ENCODE data around the gene AGBL1.

AGBL1 gene

DNA sequence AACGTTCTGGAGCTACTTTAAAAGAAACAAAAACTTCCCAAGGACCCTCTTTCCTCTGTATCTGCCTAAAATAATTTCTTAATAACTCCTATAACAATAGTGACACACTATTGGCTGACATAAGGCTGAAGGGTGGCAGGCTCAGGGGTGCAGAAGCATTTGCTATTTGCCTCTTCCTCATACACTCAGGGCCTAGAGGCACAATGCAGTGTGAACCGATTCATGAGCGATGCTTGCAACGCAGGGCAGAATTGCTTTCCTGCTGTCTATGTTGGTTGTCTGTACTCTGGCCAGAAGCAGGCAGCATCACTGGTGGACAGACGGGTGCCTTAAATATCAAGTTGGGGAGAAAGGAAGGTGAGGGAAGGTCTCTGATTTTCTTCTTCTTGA is 157.4 kb downstream of the AGBL1 start:
- DNase-seq (ENCODE audit: low spot score) = no peak

DNA sequence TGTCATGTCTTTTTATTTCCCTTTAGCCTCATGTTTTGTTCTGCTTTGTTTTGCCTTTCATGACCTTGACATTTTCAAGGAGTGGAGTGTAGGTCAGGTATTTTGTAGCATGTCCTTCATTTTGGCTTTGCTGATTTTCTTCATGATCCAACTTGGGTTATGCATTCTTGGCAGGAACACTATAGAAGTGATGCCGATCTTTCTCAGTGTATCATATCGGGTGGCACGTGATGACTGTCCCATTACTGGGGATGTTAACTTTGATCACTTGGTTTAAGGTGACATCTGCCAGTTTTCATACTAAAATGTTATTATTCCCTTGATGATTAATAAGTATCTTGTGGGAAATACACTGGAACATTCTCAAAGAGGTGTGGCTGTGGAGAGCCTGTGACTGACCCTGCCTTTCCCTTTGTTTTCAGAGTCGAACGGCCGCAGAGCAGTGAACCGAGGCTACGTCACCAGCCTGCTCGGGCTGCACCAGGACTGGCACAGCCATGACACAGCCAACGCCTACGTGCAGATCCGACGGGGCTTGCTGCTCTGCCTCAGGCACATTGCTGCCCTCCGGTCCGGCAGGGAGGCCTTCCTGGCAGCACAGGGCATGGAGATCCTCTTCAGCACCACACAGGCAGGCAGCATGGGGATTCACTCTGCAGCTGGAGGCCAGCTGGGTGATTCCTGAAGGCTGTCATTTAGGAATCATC is 167.7 kb downstream of the AGBL1 start:
- peak; percentile 18 for DNase-seq (ENCODE audit: low spot score)

GRCh38 chr15:86255247-86255646 is 175.6 kb downstream of the AGBL1 start:
- no peak for DNase-seq (ENCODE audit: low spot score)

- DNase-seq (ENCODE audit: low spot score) = no peak
Observed at GRCh38 chr15:86256628-86257027, 177.0 kb downstream of the AGBL1 start.

DNA sequence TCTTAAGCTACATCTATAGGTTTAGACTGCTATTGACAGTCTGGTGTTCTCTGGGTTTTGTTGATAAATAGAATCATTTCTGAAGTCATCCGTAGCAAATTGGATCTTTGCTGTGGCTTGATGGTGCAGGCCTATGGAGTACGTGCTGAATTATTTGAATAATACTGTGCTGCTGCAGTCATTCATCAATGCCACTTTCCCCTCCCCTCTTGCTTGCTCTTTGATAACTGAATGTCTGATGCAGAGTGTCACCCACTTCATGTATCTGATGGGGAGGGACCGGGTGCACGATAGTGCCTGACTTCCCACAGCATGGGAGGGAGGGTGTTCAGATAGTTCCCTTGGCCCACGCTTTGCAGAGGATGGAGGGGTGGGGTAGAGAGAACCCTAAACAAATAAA is 179.9 kb downstream of the AGBL1 start:
- DNase-seq (ENCODE audit: low spot score) = no peak

DNA sequence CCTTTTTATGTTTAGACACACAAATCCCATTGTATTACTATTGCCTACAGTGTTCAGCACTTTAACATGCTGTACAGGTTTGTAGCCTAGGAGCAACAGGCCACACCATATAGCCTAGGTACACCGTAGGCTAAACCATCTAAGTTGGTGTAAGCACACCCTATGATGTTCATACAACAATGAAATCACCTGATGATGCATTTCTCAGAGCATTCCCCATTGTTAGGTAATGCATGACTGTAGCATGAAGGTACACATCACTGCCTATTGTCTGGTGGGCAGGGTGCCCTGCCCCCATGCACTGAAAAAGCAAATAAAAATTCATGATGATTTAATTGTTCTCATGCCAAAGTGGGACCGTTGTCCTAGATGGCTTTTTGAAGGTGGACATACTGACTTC is 183.6 kb downstream of the AGBL1 start:
- DNase-seq (ENCODE audit: low spot score) = no peak

- no peak for DNase-seq (ENCODE audit: low spot score)
Observed at GRCh38 chr15:86266896-86267484, 187.3 kb downstream of the AGBL1 start.

DNA sequence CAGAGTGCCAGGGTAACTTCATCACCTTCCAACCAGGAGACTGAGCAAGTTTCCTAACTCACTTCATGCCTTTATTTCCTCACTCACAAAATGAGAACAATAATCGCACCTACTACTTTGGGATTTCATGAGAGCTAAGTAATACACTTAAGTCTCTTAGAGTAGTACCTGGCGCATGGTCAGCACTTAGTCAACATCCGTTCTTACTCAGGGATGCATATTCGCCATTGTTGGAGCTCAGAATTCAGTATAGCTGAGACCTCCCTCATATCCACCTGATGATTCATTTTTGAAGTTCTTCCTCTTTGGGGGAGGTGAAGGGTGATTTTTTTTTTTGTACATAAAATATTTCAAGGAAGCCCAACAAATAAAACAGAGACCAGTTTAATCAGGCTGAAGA is 188.2 kb downstream of the AGBL1 start:
- DNase-seq (ENCODE audit: low spot score) = no peak

GRCh38 chr15:86268558-86268957 is 188.9 kb downstream of the AGBL1 start:
- DNase-seq (ENCODE audit: low spot score) = no peak

GRCh38 chr15:86273309-86273708 is 193.6 kb downstream of the AGBL1 start:
- DNase-seq (ENCODE audit: low spot score) = no peak

DNA sequence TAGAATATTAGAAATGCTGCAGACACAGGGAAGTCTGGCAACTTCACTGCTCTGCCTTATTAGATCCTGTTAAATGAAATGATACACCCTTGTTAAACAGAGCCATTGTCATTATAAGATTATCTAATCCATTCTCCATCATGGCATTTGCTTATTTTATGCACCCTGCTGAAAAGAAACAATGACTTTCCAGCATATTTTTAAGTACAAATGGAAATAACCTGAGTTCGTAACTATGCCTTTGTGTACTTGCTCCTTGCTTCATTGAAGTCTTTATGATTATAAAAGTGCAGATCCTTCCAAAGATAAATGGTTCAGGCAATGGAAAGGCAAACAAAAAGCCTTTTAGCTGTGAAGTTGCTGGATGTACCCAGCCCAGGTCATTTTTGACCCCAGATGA is 195.7 kb downstream of the AGBL1 start:
- DNase-seq (ENCODE audit: low spot score) = no peak

- DNase-seq (ENCODE audit: low spot score) = no peak
Observed at GRCh38 chr15:86278586-86278985, 198.9 kb downstream of the AGBL1 start.

DNA sequence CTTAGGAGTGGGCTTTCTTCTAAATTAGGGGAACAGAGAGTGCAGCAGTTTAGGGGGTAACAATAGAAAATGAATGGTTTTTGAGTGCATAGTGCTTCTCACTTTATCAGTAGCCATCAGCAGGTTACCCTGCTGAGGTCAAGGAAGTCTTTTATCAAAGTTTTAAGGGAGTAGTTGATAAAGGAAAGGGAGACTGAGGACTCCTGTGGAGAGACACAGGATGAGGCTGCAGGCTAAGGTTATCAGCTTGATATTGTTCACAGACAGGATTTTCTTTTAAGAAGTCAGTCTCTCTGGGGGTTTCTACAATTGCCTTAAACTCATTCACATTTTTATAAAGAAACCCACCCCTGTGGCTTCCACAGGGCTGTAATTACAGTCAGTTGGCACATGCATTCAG is 205.0 kb downstream of the AGBL1 start:
- no peak for DNase-seq (ENCODE audit: low spot score)

GRCh38 chr15:86295511-86295910 is 215.8 kb downstream of the AGBL1 start:
- DNase-seq (ENCODE audit: low spot score) = no peak

DNA sequence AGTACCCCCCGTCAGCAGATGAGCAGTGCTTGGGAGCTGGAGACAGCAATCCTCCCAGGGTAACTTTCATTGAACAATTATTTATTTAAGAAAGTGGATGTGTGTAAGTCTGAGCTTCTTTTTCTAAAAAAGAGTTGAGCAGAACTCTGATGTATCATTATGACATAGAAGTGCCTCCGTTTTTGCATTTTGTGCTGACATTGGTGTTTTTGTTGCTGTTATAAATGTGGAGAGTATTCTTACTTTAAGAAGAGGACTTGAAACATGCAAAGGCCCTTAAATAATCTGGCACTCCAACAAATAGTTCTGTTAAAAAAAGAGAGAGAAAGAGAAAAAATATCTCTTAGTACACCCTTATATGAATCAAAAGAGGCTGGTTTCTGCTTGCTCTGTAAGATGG is 217.1 kb downstream of the AGBL1 start:
- DNase-seq (ENCODE audit: low spot score) = no peak

GRCh38 chr15:86300390-86301125 is 220.9 kb downstream of the AGBL1 start:
- DNase-seq (ENCODE audit: low spot score) = peak; percentile 12

DNA sequence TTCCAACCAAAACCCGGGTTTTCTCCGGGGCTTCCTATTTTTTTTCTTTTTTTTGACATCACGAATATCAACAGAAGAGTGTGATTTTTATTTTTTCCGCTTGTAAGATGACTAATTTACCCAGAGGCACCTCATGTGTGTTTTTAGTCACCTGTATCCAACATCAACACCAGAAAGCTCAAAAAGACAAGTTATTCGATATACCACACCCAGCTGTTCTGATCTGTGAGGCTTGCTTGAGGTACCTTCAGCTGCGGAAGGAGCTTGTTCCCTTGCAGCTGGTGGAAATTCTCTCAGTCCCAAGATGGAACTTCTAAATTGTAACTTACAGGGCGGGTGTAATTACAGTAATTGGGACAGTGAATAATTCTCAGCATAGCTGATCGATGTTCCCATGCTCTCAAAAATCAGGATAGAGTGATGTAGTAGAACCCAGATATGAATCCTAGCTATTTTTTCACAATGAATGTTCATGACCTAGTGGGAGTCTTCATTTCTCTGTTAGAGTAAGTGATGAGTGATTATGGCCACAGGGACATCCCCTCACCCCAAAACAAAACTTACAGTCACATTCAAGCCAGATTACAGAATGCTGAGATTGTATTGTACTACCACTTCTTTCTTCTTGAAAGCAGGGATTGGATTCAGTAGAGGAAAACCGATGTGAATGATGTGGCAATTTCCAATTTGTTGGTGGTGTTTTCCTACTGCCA is 232.1 kb downstream of the AGBL1 start:
- DNase-seq (ENCODE audit: low spot score) = no peak

GRCh38 chr15:86312486-86312885 is 232.8 kb downstream of the AGBL1 start:
- no peak for DNase-seq (ENCODE audit: low spot score)

DNA sequence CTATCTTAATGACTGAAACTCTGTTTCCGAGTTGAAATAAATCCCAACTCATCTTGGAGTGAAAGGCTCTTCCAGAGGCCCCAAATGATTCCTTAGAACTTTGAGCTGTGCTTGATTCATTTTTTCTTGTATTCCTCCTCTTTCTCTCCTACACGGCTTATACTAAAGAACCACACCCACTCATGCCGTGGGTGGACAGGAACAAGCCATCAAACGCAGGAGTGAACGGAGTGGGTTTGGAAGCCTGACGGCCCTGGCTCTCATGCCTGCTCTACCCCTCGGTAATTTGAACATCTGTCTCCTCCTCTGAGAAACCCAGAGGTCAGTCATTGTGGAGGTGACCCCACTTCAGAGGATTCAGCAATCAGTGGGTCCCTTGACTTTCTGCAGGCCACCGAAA is 236.5 kb downstream of the AGBL1 start:
- no peak for DNase-seq (ENCODE audit: low spot score)

- DNase-seq (ENCODE audit: low spot score) = no peak
Observed at GRCh38 chr15:86316726-86317383, 237.2 kb downstream of the AGBL1 start.

DNA sequence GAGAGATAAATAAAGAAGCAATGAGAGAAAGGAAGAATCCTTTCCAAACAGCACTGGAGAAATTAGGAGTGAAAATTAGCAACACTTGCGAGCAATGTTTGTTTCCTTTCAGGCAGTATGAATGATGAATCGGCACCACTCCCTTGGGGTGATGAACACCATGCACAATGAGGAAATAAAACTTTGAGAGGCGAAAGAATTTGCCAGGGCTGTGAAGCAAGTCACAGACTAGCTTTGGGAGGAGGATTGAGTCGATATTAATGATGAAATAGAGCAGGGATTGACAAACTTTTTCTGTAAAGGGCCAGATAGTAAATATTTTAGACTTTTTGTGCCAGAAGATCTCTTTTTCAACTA is 237.7 kb downstream of the AGBL1 start:
- peak; percentile 32 for DNase-seq (ENCODE audit: low spot score)

DNA sequence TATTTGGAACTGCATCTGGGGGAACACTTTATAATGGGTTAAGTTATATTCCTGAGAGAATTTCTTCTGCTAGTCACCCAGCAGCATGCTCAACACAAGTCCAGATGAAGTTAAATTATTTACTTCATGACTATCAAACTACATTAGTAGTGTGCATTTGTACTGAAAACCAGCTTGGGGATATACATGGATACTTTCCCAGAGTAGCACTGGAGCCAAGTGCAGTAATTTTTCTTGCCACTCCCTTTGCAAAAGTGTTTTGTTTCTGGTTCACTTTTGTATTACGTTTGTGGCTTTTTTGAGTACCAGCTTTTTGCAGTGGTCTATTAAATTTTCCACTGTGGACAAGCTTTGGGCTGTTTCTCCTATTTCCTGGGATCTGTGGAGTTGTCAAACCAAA is 243.0 kb downstream of the AGBL1 start:
- DNase-seq (ENCODE audit: low spot score) = no peak
